Measurements from ENCODE around the gene LAPTM5.

Gene LAPTM5

GRCh38 chr1:30762152-30762929 lies 4.8 kb upstream of the LAPTM5 start:
- DNase-seq: no peak
- in situ Hi-C loops (cut with HindIII; ENCODE audit: low pct_ligation_motif_present, low pct_unique_long_range_greater_than_20kb, low sequenced_read_pairs): no loop called here

- in situ Hi-C loops (cut with HindIII; ENCODE audit: low pct_ligation_motif_present, low pct_unique_long_range_greater_than_20kb, low sequenced_read_pairs): no loop called here
- no peak for DNase-seq
These were observed 4.0 kb upstream of the LAPTM5 start for GRCh38 chr1:30761381-30762151.

- no peak for DNase-seq
- in situ Hi-C loops (cut with HindIII; ENCODE audit: low pct_ligation_motif_present, low pct_unique_long_range_greater_than_20kb, low sequenced_read_pairs): no loop called here
These were observed 3.2 kb upstream of the LAPTM5 start for GRCh38 chr1:30760596-30761324.

- DNase-seq: no peak
- in situ Hi-C loops (cut with HindIII; ENCODE audit: low pct_ligation_motif_present, low pct_unique_long_range_greater_than_20kb, low sequenced_read_pairs): no loop called here
These were observed 2.2 kb upstream of the LAPTM5 start for GRCh38 chr1:30759718-30760281.

GRCh38 chr1:30758785-30759380 lies 1.3 kb upstream of the LAPTM5 start:
- in situ Hi-C loops (cut with HindIII; ENCODE audit: low pct_ligation_motif_present, low pct_unique_long_range_greater_than_20kb, low sequenced_read_pairs): no loop called here
- DNase-seq: peak; percentile 19

GRCh38 chr1:30758121-30758688 lies 631 bp upstream of the LAPTM5 start:
- in situ Hi-C loops (cut with HindIII; ENCODE audit: low pct_ligation_motif_present, low pct_unique_long_range_greater_than_20kb, low sequenced_read_pairs): no loop called here
- no peak for DNase-seq

GRCh38 chr1:30756545-30757351 lies 826 bp downstream of the LAPTM5 start:
- peak; percentile 72 for DNase-seq
- in situ Hi-C loops (cut with HindIII; ENCODE audit: low pct_ligation_motif_present, low pct_unique_long_range_greater_than_20kb, low sequenced_read_pairs): no loop called here

- no peak for DNase-seq
- in situ Hi-C loops (cut with HindIII; ENCODE audit: low pct_ligation_motif_present, low pct_unique_long_range_greater_than_20kb, low sequenced_read_pairs): no loop called here
These were observed 1.4 kb downstream of the LAPTM5 start for GRCh38 chr1:30756206-30756544.

GRCh38 chr1:30755746-30756145 lies 1.8 kb downstream of the LAPTM5 start:
- in situ Hi-C loops (cut with HindIII; ENCODE audit: low pct_ligation_motif_present, low pct_unique_long_range_greater_than_20kb, low sequenced_read_pairs): no loop called here
- DNase-seq: no peak

GRCh38 chr1:30755334-30755733 lies 2.2 kb downstream of the LAPTM5 start:
- in situ Hi-C loops (cut with HindIII; ENCODE audit: low pct_ligation_motif_present, low pct_unique_long_range_greater_than_20kb, low sequenced_read_pairs): no loop called here
- DNase-seq: no peak

- DNase-seq: no peak
- in situ Hi-C loops (cut with HindIII; ENCODE audit: low pct_ligation_motif_present, low pct_unique_long_range_greater_than_20kb, low sequenced_read_pairs): no loop called here
These were observed 2.8 kb downstream of the LAPTM5 start for GRCh38 chr1:30754684-30755171.

- no peak for DNase-seq
- in situ Hi-C loops (cut with HindIII; ENCODE audit: low pct_ligation_motif_present, low pct_unique_long_range_greater_than_20kb, low sequenced_read_pairs): no loop called here
These were observed 3.9 kb downstream of the LAPTM5 start for GRCh38 chr1:30753660-30754123.

GRCh38 chr1:30753118-30753517 lies 4.5 kb downstream of the LAPTM5 start:
- no peak for DNase-seq
- in situ Hi-C loops (cut with HindIII; ENCODE audit: low pct_ligation_motif_present, low pct_unique_long_range_greater_than_20kb, low sequenced_read_pairs): no loop called here

- no peak for DNase-seq
- in situ Hi-C loops (cut with HindIII; ENCODE audit: low pct_ligation_motif_present, low pct_unique_long_range_greater_than_20kb, low sequenced_read_pairs): no loop called here
These were observed 5.0 kb downstream of the LAPTM5 start for GRCh38 chr1:30752651-30752908.

GRCh38 chr1:30751830-30752650 lies 5.5 kb downstream of the LAPTM5 start:
- no peak for DNase-seq
- in situ Hi-C loops (cut with HindIII; ENCODE audit: low pct_ligation_motif_present, low pct_unique_long_range_greater_than_20kb, low sequenced_read_pairs): no loop called here

- in situ Hi-C loops (cut with HindIII; ENCODE audit: low pct_ligation_motif_present, low pct_unique_long_range_greater_than_20kb, low sequenced_read_pairs): no loop called here
- no peak for DNase-seq
These were observed 6.8 kb downstream of the LAPTM5 start for GRCh38 chr1:30750731-30751291.

All from ACHN (cell line).